Endothelial cell of umbilical vein (primary cell): ENCODE data around the gene MARCOL. TPM values are rescaled to one million over a fixed set of nuclear protein-coding genes. Genes with fewer than 3 reads are reported as not detected.

ENCODE experiments used
- BruUV-seq: library from RNA; stranded (reverse); fragments of 400-500 nt; replicated peaks from 2 replicates; lab custom pipeline; 2021; lab: Mats Ljungman, UMichigan
- CTCF ChIA-PET: fragments of 300-600, 350-600 bp; sonication (Branson Sonifier 250); formaldehyde crosslinking; loops from one replicate; lab custom pipeline; 2021; ENCODE audit warnings: antibody characterized with exemption, inconsistent platforms; lab: Charles Lee
- POLR2A ChIA-PET: fragments of 300-600, 350-600 bp; sonication (Branson Sonifier 250); formaldehyde crosslinking; loops from one replicate; lab custom pipeline; 2021; ENCODE audit warnings: antibody characterized with exemption, inconsistent platforms; lab: Charles Lee
- DNase-seq: peaks from one replicate; pipeline ENCODE4 v3.0.0-alpha.2; 2011; ENCODE audit warnings: low read depth, low spot score
- FAIRE-seq: peaks from 2 replicates; lab custom pipeline; 2011; peaks lifted over from hg19 to GRCh38; lab: Jason Lieb, UNC
- H2AFZ ChIP-seq: 2 replicates; pipeline ENCODE4 v1.6.0; 2012; ENCODE audit warnings: low read depth, low read length, control low read depth, inconsistent platforms
- H3K27ac ChIP-seq: 2 replicates; pipeline ENCODE4 v1.5.1; 2011; ENCODE audit warnings: low read depth, mild to moderate bottlenecking, control low read depth, low read length, moderate library complexity; ENCODE audit not compliant: insufficient read depth
- H3K27me3 ChIP-seq, 2 experiments: 2 replicates each; pipeline versions ENCODE4 v1.6.0 to v1.6.1; 2011; ENCODE audit warnings: low read length in 2 of 2, mixed read lengths in 1 of 2; ENCODE audit not compliant: control insufficient read depth in 2 of 2, insufficient read depth in 2 of 2
- H3K36me3 ChIP-seq, 2 experiments: 2 replicates in 1 of 2; 3 replicates in 1 of 2; pipeline ENCODE4 v1.5.1; 2011; ENCODE audit warnings: low read length in 2 of 2, mild to moderate bottlenecking in 1 of 2, moderate library complexity in 1 of 2; ENCODE audit not compliant: control insufficient read depth in 2 of 2, insufficient read depth in 2 of 2; ENCODE audit errors: extremely low read depth in 1 of 2
- H3K4me1 ChIP-seq: 3 replicates; pipeline ENCODE4 v1.5.1; 2011; ENCODE audit warnings: mild to moderate bottlenecking, low read length; ENCODE audit not compliant: control insufficient read depth, insufficient read depth; ENCODE audit errors: extremely low read depth
- H3K4me2 ChIP-seq: 2 replicates; pipeline ENCODE4 v1.6.1; 2011; ENCODE audit warnings: low read length, control low read depth, mixed read lengths; ENCODE audit not compliant: insufficient read depth
- H3K4me3 ChIP-seq, 3 experiments: fragments of 200-600 bp in 1 of 3; sonication (generic), shearing (Covaris generic) in 1 of 3; replicated peaks in 1 of 3; 2 replicates each; pipeline ENCODE4 v1.5.1; 2011 to 2016; ENCODE audit warnings: control low read depth in 3 of 3, low read length in 3 of 3, mild to moderate bottlenecking in 2 of 3, inconsistent platforms in 1 of 3, low read depth in 1 of 3, moderate library complexity in 1 of 3; ENCODE audit not compliant: insufficient read depth in 1 of 3
- H3K79me2 ChIP-seq: 2 replicates; pipeline ENCODE4 v1.6.0; 2012; ENCODE audit warnings: low read length, inconsistent platforms; ENCODE audit not compliant: control insufficient read depth, insufficient read depth
- H3K9ac ChIP-seq: replicated peaks from 2 replicates; pipeline ENCODE3; 2011; ENCODE audit warnings: low read length, control low read depth; ENCODE audit not compliant: insufficient read depth; ENCODE audit errors: extremely low read depth
- H3K9me1 ChIP-seq: replicated peaks from 3 replicates; pipeline ENCODE4 v1.6.0; 2011; ENCODE audit warnings: mild to moderate bottlenecking, low read length; ENCODE audit not compliant: control insufficient read depth, insufficient read depth; ENCODE audit errors: extremely low read depth
- H3K9me3 ChIP-seq: replicated peaks from 2 replicates; pipeline ENCODE4 v1.5.1; 2012; ENCODE audit warnings: low read length, inconsistent platforms; ENCODE audit not compliant: control insufficient read depth, insufficient read depth
- H4K20me1 ChIP-seq: replicated peaks from 2 replicates; pipeline ENCODE3; 2011; ENCODE audit warnings: mild to moderate bottlenecking, low read length; ENCODE audit not compliant: control insufficient read depth, insufficient read depth; ENCODE audit errors: extremely low read depth
- EZH2 ChIP-seq: IDR thresholded peaks from 2 replicates; pipeline ENCODE4 v1.6.1; 2012; ENCODE audit warnings: borderline replicate concordance, low read depth, mild to moderate bottlenecking, moderate library complexity, low read length, inconsistent platforms; ENCODE audit not compliant: severe bottlenecking
- FOS ChIP-seq: IDR thresholded peaks from 2 replicates; pipeline ENCODE4 v1.6.1; 2011; ENCODE audit warnings: mild to moderate bottlenecking, low read length, moderate library complexity, borderline replicate concordance; ENCODE audit not compliant: insufficient read depth
- GATA2 ChIP-seq: IDR thresholded peaks from 2 replicates; pipeline ENCODE4 v1.7.0; 2011; ENCODE audit warnings: low read depth, mild to moderate bottlenecking, moderate library complexity, mixed read lengths, low read length; ENCODE audit not compliant: insufficient read length, insufficient read depth
- JUN ChIP-seq: IDR thresholded peaks from 2 replicates; pipeline ENCODE4 v1.6.1; 2011; ENCODE audit warnings: borderline replicate concordance, low read depth; ENCODE audit not compliant: insufficient read length, insufficient read depth
- MYC ChIP-seq: IDR thresholded peaks from one replicate; pipeline ENCODE4 v1.6.1; 2011; ENCODE audit warnings: mild to moderate bottlenecking, low read depth, low read length
- POLR2A ChIP-seq: IDR thresholded peaks from 2 replicates; pipeline ENCODE4 v1.6.1; 2012; ENCODE audit warnings: low read depth, mild to moderate bottlenecking, control low read depth, low read length
- POLR2AphosphoS5 ChIP-seq: IDR thresholded peaks from 2 replicates; pipeline ENCODE4 v1.6.1; 2012; ENCODE audit warnings: low read depth, mild to moderate bottlenecking, control low read depth, low read length, moderate library complexity; ENCODE audit not compliant: insufficient read depth
- dilution Hi-C: fragments of 300-500 bp; cut with MboI; formaldehyde crosslinking; loops from one replicate; pipeline ENCODE4 v1.15.0; 2019; ENCODE audit warnings: low sequenced_read_pairs; ENCODE audit not compliant: extremely low pct_ligation_motif_present
- intact Hi-C: fragments of 100-400 bp; cut with micrococcal nuclease; formaldehyde crosslinking; loops from one replicate; pipeline ENCODE4 v1.10.0; 2022
- polyA plus RNA-seq, 4 experiments: library from polyadenylated mRNA; depleted of rRNA in 3 of 4; stranded (reverse) in 3 of 4; unstranded in 1 of 4; fragments of >200 nt; gene quantifications; 2 replicates each; pipeline versions ENCODE4 v1.2.1 to v1.2.3, GENCODE V29; 2011 to 2012; ENCODE audit warnings: missing spikeins in 1 of 4
- total RNA-seq: library from RNA; stranded (reverse); gene quantifications from 2 replicates; pipeline ENCODE4 v1.2.3, GENCODE V29; 2021
- TF ChIP-seq, protein P1 (sequence below): IDR thresholded peaks from 2 replicates; pipeline ENCODE4 v1.6.1; 2011; ENCODE audit not compliant: insufficient read depth, insufficient read length
- TF ChIP-seq, protein P2 (sequence below), 2 donors: IDR thresholded peaks; 1 replicate in 1 of 2; 2 replicates in 1 of 2; pipeline ENCODE4 v1.5.1; 2011; ENCODE audit warnings: low read length in 2 of 2, mild to moderate bottlenecking in 2 of 2, moderate library complexity in 2 of 2, control low read depth in 1 of 2, inconsistent platforms in 1 of 2, low read depth in 1 of 2; ENCODE audit not compliant: insufficient read depth in 1 of 2; ENCODE audit errors: extremely low read depth in 1 of 2

The MARCOL gene
- total and polyA plus RNA-seq, 2 donors (not counting 3 experiments of a cell fraction or from before 2014, with no cell fraction given) = not detected

DNA sequence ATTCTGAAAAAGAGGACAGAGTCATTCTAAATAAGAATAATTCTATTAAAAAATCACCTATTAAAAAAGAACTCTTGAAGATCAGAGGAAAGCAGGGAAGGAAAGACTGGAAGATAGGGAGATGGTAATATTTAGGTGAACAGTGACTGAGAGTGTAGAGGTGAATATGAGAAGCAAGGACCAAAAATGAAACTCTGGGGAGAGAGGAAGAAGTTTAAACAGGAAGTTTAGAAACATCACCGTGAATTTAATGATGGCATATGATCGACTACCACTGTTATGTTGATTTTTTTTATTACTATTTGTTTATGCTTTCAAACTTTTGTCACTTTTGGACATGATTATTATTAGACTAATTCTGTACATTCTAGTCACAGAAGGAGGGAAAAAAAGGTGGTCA lies 37.2 kb upstream of the MARCOL start:
- CTCF ChIA-PET = no interaction called here
- Histone ChIP-seq H3K9me3 (no peaks in the 10 kb centered on the region), H3K27me3 (no peaks in the 10 kb centered on the region), H3K27ac (no peak overlapping the region), H3K4me1 (no peaks in the 10 kb centered on the region), H2AFZ (no peak overlapping the region), H3K9ac (no peak overlapping the region), H3K9me1 (no peaks in the 10 kb centered on the region), H3K36me3 (no peaks in the 10 kb centered on the region), H4K20me1 (no peaks in the 10 kb centered on the region), H3K79me2 (no peaks in the 10 kb centered on the region), H3K4me3 (no peak overlapping the region), H3K4me2 (no peak overlapping the region)
- BruUV-seq = no TSS peak
- TF ChIP-seq FOS = no peak
- TF ChIP-seq EZH2 = no peak
- no peak for TF ChIP-seq JUN
- TF ChIP-seq, protein P1, sequence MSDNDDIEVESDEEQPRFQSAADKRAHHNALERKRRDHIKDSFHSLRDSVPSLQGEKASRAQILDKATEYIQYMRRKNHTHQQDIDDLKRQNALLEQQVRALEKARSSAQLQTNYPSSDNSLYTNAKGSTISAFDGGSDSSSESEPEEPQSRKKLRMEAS = no peak
- no peak for TF ChIP-seq MYC
- TF ChIP-seq POLR2AphosphoS5 = no peak
- no peak for TF ChIP-seq GATA2
- TF ChIP-seq POLR2A = no peak
- TF ChIP-seq, protein P2, sequence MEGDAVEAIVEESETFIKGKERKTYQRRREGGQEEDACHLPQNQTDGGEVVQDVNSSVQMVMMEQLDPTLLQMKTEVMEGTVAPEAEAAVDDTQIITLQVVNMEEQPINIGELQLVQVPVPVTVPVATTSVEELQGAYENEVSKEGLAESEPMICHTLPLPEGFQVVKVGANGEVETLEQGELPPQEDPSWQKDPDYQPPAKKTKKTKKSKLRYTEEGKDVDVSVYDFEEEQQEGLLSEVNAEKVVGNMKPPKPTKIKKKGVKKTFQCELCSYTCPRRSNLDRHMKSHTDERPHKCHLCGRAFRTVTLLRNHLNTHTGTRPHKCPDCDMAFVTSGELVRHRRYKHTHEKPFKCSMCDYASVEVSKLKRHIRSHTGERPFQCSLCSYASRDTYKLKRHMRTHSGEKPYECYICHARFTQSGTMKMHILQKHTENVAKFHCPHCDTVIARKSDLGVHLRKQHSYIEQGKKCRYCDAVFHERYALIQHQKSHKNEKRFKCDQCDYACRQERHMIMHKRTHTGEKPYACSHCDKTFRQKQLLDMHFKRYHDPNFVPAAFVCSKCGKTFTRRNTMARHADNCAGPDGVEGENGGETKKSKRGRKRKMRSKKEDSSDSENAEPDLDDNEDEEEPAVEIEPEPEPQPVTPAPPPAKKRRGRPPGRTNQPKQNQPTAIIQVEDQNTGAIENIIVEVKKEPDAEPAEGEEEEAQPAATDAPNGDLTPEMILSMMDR (IDR thresholded peaks at IDR 0.05; ENCODE audit: extremely low read depth in 1 of 2, insufficient read depth in 1 of 2, low read depth in 1 of 2, low read length in 2 of 2) = no peak
- DNase-seq (no peak), FAIRE-seq (no peak)
- dilution Hi-C loops (no loop called here), intact Hi-C loops (no loop called here)
- POLR2A ChIA-PET = no interaction called here
